Measurements from ENCODE around the gene FBXL2. TPM values are rescaled to one million over a fixed set of nuclear protein-coding genes. Genes with fewer than 3 reads are reported as not detected.

The FBXL2 gene
- total and polyA plus RNA-seq, 2 of the 4 experiments (the other 2 are of a cell fraction), result 15.8 to 21.0 TPM

DNA sequence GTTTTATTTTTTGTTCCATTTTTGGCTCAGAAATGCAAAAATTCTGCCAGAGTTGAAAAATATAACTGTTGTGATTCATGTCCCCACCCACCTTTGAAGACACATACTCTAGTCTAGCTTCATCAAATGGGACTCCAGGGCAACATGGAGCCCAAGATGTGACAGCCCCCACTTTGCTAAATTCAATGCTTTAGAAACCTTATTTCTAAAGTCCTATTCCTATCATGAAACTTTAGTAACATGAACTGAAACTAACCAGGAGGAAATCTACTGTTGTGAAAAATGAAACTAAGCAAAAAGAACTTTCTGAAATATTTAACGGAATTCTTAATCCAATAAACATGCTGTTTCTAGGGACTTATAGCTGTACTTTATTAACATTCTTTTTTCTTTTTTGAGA, 142.7 kb downstream of the FBXL2 start:
- ChIA-PET CTCF (no interaction called here), POLR2A (ENCODE audit: unreplicated experiment) (no interaction called here)
- Histone ChIP-seq H3K4me3 (ENCODE audit: insufficient read depth, low read depth, low read length) (no peak overlapping the region), H3K9me1 (ENCODE audit: insufficient read depth, low read length) (0 out of 2 replicates have a peak, but pooled peaks cover 5% of the 10 kb centered on the region), H3K9ac (ENCODE audit: low read depth, low read length) (no peak overlapping the region), H4K8ac (ENCODE audit: low read depth in 2 of 2, low read length in 2 of 2) (no peak overlapping the region), H4K20me1 (ENCODE audit: insufficient read depth, low read length) (peaks cover 10% of the 10 kb centered on the region), H2BK5ac (ENCODE audit: low read depth, low read length, poor library complexity, severe bottlenecking) (no peak overlapping the region), H2AFZ (replicated peaks; ENCODE audit: low read length, poor library complexity) (no peak overlapping the region), H3K4me1 (ENCODE audit: control insufficient read depth, insufficient read depth, low read length) (no peaks in the 10 kb centered on the region), H2AK9ac (replicated peaks; ENCODE audit: low read depth, low read length, poor library complexity) (no peak overlapping the region), H2BK20ac (ENCODE audit: low read depth, low read length) (no peak overlapping the region), H3K23ac (ENCODE audit: low read depth, low read length) (no peak overlapping the region), H3K4me2 (ENCODE audit: low read depth, low read length) (no peak overlapping the region), H2BK120ac (ENCODE audit: low read depth, low read length) (no peak overlapping the region), H2AK5ac (ENCODE audit: low read depth, low read length) (no peak overlapping the region), H3K4ac (ENCODE audit: low read depth, low read length) (no peak overlapping the region), H3K14ac (replicated peaks; ENCODE audit: low read depth, low read length) (no peak overlapping the region), H3K27me3 (ENCODE audit: control insufficient read depth, insufficient read depth, low read length) (no peaks in the 10 kb centered on the region), H2BK15ac (ENCODE audit: low read depth, low read length) (no peak overlapping the region), H3K36me3 (ENCODE audit: control insufficient read depth, insufficient read depth, low read length) (peaks cover 23% of the 10 kb centered on the region), H3K27ac (ENCODE audit: insufficient read depth, low read length) (no peak overlapping the region), H4K5ac (ENCODE audit: low read depth, low read length) (no peak overlapping the region), H3K18ac (ENCODE audit: low read depth, low read length) (no peak overlapping the region), H4K91ac (ENCODE audit: insufficient read depth, low read depth, low read length) (no peak overlapping the region), H3K79me1 (ENCODE audit: low read depth in 1 of 2, low read length in 2 of 2) (peaks cover 24 to 53% of the 10 kb centered on the region in 2 experiments), H3K56ac (ENCODE audit: extremely low read depth, insufficient read depth, low read length) (no peak overlapping the region), H3K9me3 (ENCODE audit: control insufficient read depth, insufficient read depth, low read length) (no peaks in the 10 kb centered on the region)
- WGBS, 2 experiments (ENCODE audit: extremely low coverage in 2 of 2, insufficient read length in 1 of 2), result no CpG with 5 or more reads among the region's 1 CpG
- TF ChIP-seq FOS (IDR thresholded peaks at IDR 0.05; ENCODE audit: low read depth, low read length) (no peak), POLR2A (IDR thresholded peaks at IDR 0.05; ENCODE audit: low read depth, low read length) (no peak), CHD1 (IDR thresholded peaks at IDR 0.05; ENCODE audit: low read depth, low read length) (no peak), RCOR1 (IDR thresholded peaks at IDR 0.05; ENCODE audit: insufficient replicate concordance, low read length) (no peak), SMC3 (IDR thresholded peaks at IDR 0.05; ENCODE audit: low read depth, low read length) (no peak), MAFK (IDR thresholded peaks at IDR 0.05; ENCODE audit: low read depth, low read length) (no peak), MXI1 (IDR thresholded peaks at IDR 0.05; ENCODE audit: borderline replicate concordance, low read depth, low read length) (no peak), MAZ (IDR thresholded peaks at IDR 0.05; ENCODE audit: borderline replicate concordance, low read depth, low read length) (no peak), RFX5 (IDR thresholded peaks at IDR 0.05; ENCODE audit: low read depth, low read length) (no peak), NFE2L2 (IDR thresholded peaks at IDR 0.05; ENCODE audit: low read depth, low read length) (no peak), BHLHE40 (IDR thresholded peaks at IDR 0.05; ENCODE audit: low read depth, low read length) (no peak), CEBPB (IDR thresholded peaks at IDR 0.05; ENCODE audit: low read depth, low read length) (no peak), RAD21 (IDR thresholded peaks at IDR 0.05; ENCODE audit: low read length) (no peak)
- TF ChIP-seq, protein P1, sequence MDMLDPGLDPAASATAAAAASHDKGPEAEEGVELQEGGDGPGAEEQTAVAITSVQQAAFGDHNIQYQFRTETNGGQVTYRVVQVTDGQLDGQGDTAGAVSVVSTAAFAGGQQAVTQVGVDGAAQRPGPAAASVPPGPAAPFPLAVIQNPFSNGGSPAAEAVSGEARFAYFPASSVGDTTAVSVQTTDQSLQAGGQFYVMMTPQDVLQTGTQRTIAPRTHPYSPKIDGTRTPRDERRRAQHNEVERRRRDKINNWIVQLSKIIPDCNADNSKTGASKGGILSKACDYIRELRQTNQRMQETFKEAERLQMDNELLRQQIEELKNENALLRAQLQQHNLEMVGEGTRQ (IDR thresholded peaks at IDR 0.05; ENCODE audit: low read depth, low read length), result no peak
- TF ChIP-seq, protein P2, sequence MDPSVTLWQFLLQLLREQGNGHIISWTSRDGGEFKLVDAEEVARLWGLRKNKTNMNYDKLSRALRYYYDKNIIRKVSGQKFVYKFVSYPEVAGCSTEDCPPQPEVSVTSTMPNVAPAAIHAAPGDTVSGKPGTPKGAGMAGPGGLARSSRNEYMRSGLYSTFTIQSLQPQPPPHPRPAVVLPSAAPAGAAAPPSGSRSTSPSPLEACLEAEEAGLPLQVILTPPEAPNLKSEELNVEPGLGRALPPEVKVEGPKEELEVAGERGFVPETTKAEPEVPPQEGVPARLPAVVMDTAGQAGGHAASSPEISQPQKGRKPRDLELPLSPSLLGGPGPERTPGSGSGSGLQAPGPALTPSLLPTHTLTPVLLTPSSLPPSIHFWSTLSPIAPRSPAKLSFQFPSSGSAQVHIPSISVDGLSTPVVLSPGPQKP (IDR thresholded peaks at IDR 0.05; ENCODE audit: borderline replicate concordance, low read depth, low read length), result no peak
- TF ChIP-seq, protein P3, sequence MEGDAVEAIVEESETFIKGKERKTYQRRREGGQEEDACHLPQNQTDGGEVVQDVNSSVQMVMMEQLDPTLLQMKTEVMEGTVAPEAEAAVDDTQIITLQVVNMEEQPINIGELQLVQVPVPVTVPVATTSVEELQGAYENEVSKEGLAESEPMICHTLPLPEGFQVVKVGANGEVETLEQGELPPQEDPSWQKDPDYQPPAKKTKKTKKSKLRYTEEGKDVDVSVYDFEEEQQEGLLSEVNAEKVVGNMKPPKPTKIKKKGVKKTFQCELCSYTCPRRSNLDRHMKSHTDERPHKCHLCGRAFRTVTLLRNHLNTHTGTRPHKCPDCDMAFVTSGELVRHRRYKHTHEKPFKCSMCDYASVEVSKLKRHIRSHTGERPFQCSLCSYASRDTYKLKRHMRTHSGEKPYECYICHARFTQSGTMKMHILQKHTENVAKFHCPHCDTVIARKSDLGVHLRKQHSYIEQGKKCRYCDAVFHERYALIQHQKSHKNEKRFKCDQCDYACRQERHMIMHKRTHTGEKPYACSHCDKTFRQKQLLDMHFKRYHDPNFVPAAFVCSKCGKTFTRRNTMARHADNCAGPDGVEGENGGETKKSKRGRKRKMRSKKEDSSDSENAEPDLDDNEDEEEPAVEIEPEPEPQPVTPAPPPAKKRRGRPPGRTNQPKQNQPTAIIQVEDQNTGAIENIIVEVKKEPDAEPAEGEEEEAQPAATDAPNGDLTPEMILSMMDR (conservative IDR thresholded peaks at IDR 0.05; ENCODE audit: low read depth, low read length), result no peak
- no TSS peak for BruUV-seq (replicated peaks)
- in situ Hi-C loops (cut with MboI; ENCODE audit: low sequenced_read_pairs), result no loop called here
- no peak for DNase-seq
- ATAC-seq (ENCODE audit: low read depth), result no peak
- intact Hi-C loops (cut with micrococcal nuclease), result no loop called here
- dilution Hi-C loops (cut with HindIII; ENCODE audit: low sequenced_read_pairs, unreplicated experiment), result no loop called here
